Fibroblast of lung (primary cell): ENCODE measurements around the gene CHD1L. TPM values are rescaled to one million over a fixed set of nuclear protein-coding genes. Genes with fewer than 3 reads are reported as not detected.

ENCODE experiments used
- DNase-seq, 2 donors: peaks; one replicate each; pipeline versions ENCODE4 v3.0.0 to v3.0.0-alpha.2; 2010; ENCODE audit warnings: low read depth in 2 of 2
- H2AFZ ChIP-seq: 2 replicates; pipeline ENCODE4 v1.5.1; 2012; ENCODE audit warnings: low read length, control low read depth, inconsistent platforms
- H3K27ac ChIP-seq: 2 replicates; pipeline ENCODE4 v1.5.1; 2011; ENCODE audit warnings: low read length, control low read depth; ENCODE audit not compliant: insufficient read depth
- H3K27me3 ChIP-seq: 2 replicates; pipeline ENCODE4 v1.5.1; 2011; ENCODE audit warnings: mild to moderate bottlenecking, low read length; ENCODE audit not compliant: control insufficient read depth, insufficient read depth
- H3K36me3 ChIP-seq: 2 replicates; pipeline ENCODE4 v1.5.1; 2011; ENCODE audit warnings: low read length; ENCODE audit not compliant: control insufficient read depth, insufficient read depth
- H3K4me1 ChIP-seq: 2 replicates; pipeline ENCODE4 v1.5.1; 2011; ENCODE audit warnings: low read length; ENCODE audit not compliant: control insufficient read depth, insufficient read depth; ENCODE audit errors: extremely low read depth
- H3K4me2 ChIP-seq: 2 replicates; pipeline ENCODE4 v1.5.1; 2011; ENCODE audit warnings: low read length, control low read depth; ENCODE audit not compliant: insufficient read depth; ENCODE audit errors: extremely low read depth
- H3K4me3 ChIP-seq, 4 experiments: fragments of 200-600 bp in 1 of 4; sonication (generic) in 1 of 4; replicated peaks in 1 of 4; 2 replicates each; pipeline ENCODE4 v1.5.1; 2011 to 2016; ENCODE audit warnings: low read length in 4 of 4, low read depth in 3 of 4, mild to moderate bottlenecking in 3 of 4, control low read depth in 2 of 4, inconsistent platforms in 1 of 4, mixed read lengths in 1 of 4; ENCODE audit not compliant: insufficient read depth in 1 of 4; ENCODE audit errors: control extremely low read depth in 1 of 4
- H3K79me2 ChIP-seq: 2 replicates; pipeline ENCODE4 v1.5.1; 2012; ENCODE audit warnings: mild to moderate bottlenecking, low read length, inconsistent platforms; ENCODE audit not compliant: control insufficient read depth, insufficient read depth
- H3K9ac ChIP-seq: 2 replicates; pipeline ENCODE4 v1.5.1; 2011; ENCODE audit warnings: mild to moderate bottlenecking, low read length, control low read depth; ENCODE audit not compliant: insufficient read depth
- H3K9me3 ChIP-seq: 2 replicates; pipeline ENCODE4 v1.5.1; 2012; ENCODE audit warnings: low read depth, low read length; ENCODE audit not compliant: control insufficient read depth, insufficient read depth
- H4K20me1 ChIP-seq: 2 replicates; pipeline ENCODE4 v1.5.1; 2011; ENCODE audit warnings: low read length; ENCODE audit not compliant: control insufficient read depth, insufficient read depth; ENCODE audit errors: extremely low read depth
- CTCF ChIP-seq, 2 donors: IDR thresholded peaks in 1 of 2; conservative IDR thresholded peaks in 1 of 2; 1 replicate in 1 of 2; 2 replicates in 1 of 2; pipeline ENCODE4 v1.5.1; 2011 to 2012; ENCODE audit warnings: low read length in 2 of 2, control low read depth in 1 of 2, inconsistent platforms in 1 of 2, low read depth in 1 of 2, mild to moderate bottlenecking in 1 of 2
- EZH2 ChIP-seq: IDR thresholded peaks from 2 replicates; pipeline ENCODE4 v1.5.1; 2012; ENCODE audit warnings: low read length, control low read depth, mild to moderate bottlenecking; ENCODE audit errors: missing control alignments
- polyA plus RNA-seq, 2 donors: library from polyadenylated mRNA; depleted of rRNA in 1 of 2; stranded (reverse) in 1 of 2; unstranded in 1 of 2; fragments of >200 nt; gene quantifications; 2 replicates each; pipeline ENCODE4 v1.2.1, GENCODE V29; 2011 to 2012; ENCODE audit warnings: missing spikeins in 1 of 2
- total RNA-seq: library from RNA; depleted of rRNA; stranded (reverse); fragments of >200 nt; gene quantifications from 2 replicates; pipeline ENCODE4 v1.2.1, GENCODE V29; 2014

CHD1L gene
- total and polyA plus RNA-seq, 2 donors (not counting 1 experiment from before 2014, with no cell fraction given): 35.5 to 36.0 TPM

- peaks cover 2% of the 10 kb centered on the region for H3K4me1 ChIP-seq
- H4K20me1 ChIP-seq: no peaks in the 10 kb centered on the region
- DNase-seq: peak; percentile 39 to 52
- H3K27me3 ChIP-seq: no peaks in the 10 kb centered on the region
- H3K9ac ChIP-seq: no peak overlapping the region
- H3K9me3 ChIP-seq: no peaks in the 10 kb centered on the region
- H3K79me2 ChIP-seq: no peaks in the 10 kb centered on the region
- H3K4me3 ChIP-seq: no peak overlapping the region
- no peak overlapping the region for H2AFZ ChIP-seq
- H3K36me3 ChIP-seq: peaks cover 9% of the 10 kb centered on the region
- no peak overlapping the region for H3K27ac ChIP-seq
- TF ChIP-seq EZH2 (no peak), CTCF (conservative IDR thresholded peaks at IDR 0.05 in 1 of 2, IDR thresholded peaks at IDR 0.05 in 1 of 2; ENCODE audit: low read depth in 1 of 2, low read length in 2 of 2) (no peak)
- H3K4me2 ChIP-seq: no peak overlapping the region
Measured at GRCh38 chr1:147287133-147287865, 44.8 kb downstream of the CHD1L start.

DNA sequence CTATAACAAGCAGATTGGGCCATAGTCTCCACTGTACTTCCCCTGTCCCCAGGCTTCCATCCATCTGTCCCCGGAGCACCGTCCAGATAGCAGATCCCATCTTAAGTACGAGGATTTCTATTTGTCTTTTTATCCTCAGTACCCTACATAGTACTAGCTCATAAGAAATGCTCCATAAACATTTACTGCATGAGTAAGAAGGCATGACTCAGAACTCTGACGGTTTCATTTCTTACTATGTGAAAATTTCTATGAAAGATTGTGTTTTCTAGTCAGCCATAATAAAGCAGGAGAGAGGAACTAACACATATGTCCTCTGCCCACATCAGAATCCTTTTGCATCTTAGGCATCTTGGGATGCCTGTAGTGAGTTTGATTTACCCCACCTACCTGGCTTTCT is 49.5 kb downstream of the CHD1L start:
- TF ChIP-seq CTCF (conservative IDR thresholded peaks at IDR 0.05 in 1 of 2, IDR thresholded peaks at IDR 0.05 in 1 of 2; ENCODE audit: low read depth in 1 of 2, low read length in 2 of 2) (no peak), EZH2 (no peak)
- Histone ChIP-seq H3K4me1 (peaks cover 7% of the 10 kb centered on the region), H2AFZ (no peak overlapping the region), H3K79me2 (no peaks in the 10 kb centered on the region), H4K20me1 (no peaks in the 10 kb centered on the region), H3K9ac (peak overlapping the region; percentile 51), H3K4me2 (peak overlapping the region; percentile 72), H3K27ac (peak overlapping the region; percentile 98), H3K4me3 (peak overlapping the region in 1 of 4 experiments; percentile 31), H3K27me3 (no peaks in the 10 kb centered on the region), H3K9me3 (no peaks in the 10 kb centered on the region), H3K36me3 (no peaks in the 10 kb centered on the region)
- DNase-seq: peak; percentile 89 to 90

GRCh38 chr1:147292631-147293251 is 50.3 kb downstream of the CHD1L start:
- Histone ChIP-seq H3K27me3 (no peaks in the 10 kb centered on the region), H3K36me3 (no peaks in the 10 kb centered on the region), H2AFZ (no peak overlapping the region), H3K4me2 (peak overlapping the region; percentile 72), H4K20me1 (no peaks in the 10 kb centered on the region), H3K4me1 (peaks cover 7% of the 10 kb centered on the region), H3K79me2 (no peaks in the 10 kb centered on the region), H3K27ac (peak overlapping the region; percentile 98), H3K9me3 (no peaks in the 10 kb centered on the region), H3K9ac (peak overlapping the region; percentile 51), H3K4me3 (peak overlapping the region in 1 of 4 experiments; percentile 31)
- DNase-seq: peak; percentile 93 to 98
- TF ChIP-seq CTCF (conservative IDR thresholded peaks at IDR 0.05 in 1 of 2, IDR thresholded peaks at IDR 0.05 in 1 of 2; ENCODE audit: low read depth in 1 of 2, low read length in 2 of 2) (peak in 1 of 2 donors; percentile 4), EZH2 (no peak)
